Neural progenitor cell (in vitro differentiated cells): Measurements from ENCODE around the gene WWC1. TPM values are rescaled to one million over a fixed set of nuclear protein-coding genes. Genes with fewer than 3 reads are reported as not detected.

Experiments
- DNase-seq: peaks from one replicate; pipeline ENCODE4 v3.0.0-alpha.2; 2016; ENCODE audit warnings: low spot score
- H2AFZ ChIP-seq: fragments of 200-600 bp; sonication (generic); replicated peaks from 2 replicates; pipeline ENCODE4 v1.6.1; 2016; ENCODE audit warnings: antibody characterized with exemption
- H3F3A ChIP-seq: fragments of 200-600 bp; sonication (generic); 2 replicates; pipeline ENCODE4 v1.6.1; 2016; ENCODE audit warnings: antibody characterized with exemption, low read depth
- H3K27ac ChIP-seq: fragments of 200-600 bp; sonication (generic); 2 replicates; pipeline ENCODE4 v1.5.1; 2016; ENCODE audit warnings: mild to moderate bottlenecking
- H3K27me3 ChIP-seq: fragments of 200-600 bp; sonication (generic); 2 replicates; pipeline ENCODE4 v1.6.1; 2016; ENCODE audit warnings: mild to moderate bottlenecking, moderate library complexity
- H3K36me3 ChIP-seq: fragments of 200-600 bp; sonication (generic); 2 replicates; pipeline ENCODE4 v1.5.1; 2016
- H3K4me1 ChIP-seq: fragments of 200-600 bp; sonication (generic); 2 replicates; pipeline ENCODE4 v1.6.1; 2016; ENCODE audit warnings: mixed run types
- H3K4me2 ChIP-seq: fragments of 200-600 bp; sonication (generic); 2 replicates; pipeline ENCODE4 v1.6.1; 2016
- H3K4me3 ChIP-seq: fragments of 200-600 bp; sonication (generic); 2 replicates; pipeline ENCODE4 v1.5.1; 2016
- H3K79me2 ChIP-seq: fragments of 200-600 bp; sonication (generic); 2 replicates; pipeline ENCODE4 v1.6.1; 2016; ENCODE audit warnings: low read depth
- H3K9ac ChIP-seq: fragments of 200-600 bp; sonication (generic); 2 replicates; pipeline ENCODE4 v1.6.1; 2016
- H3K9me3 ChIP-seq: fragments of 200-600 bp; sonication (generic); 2 replicates; pipeline ENCODE4 v1.5.1; 2016; ENCODE audit warnings: low read depth
- H4K20me1 ChIP-seq: fragments of 200-600 bp; sonication (generic); 2 replicates; pipeline ENCODE4 v1.6.1; 2016; ENCODE audit warnings: low read depth
- H3K27ac Mint-ChIP-seq: 3 replicates; pipeline ENCODE4 v1.8.0; 2021; ENCODE audit warnings: mixed read lengths
- H3K27me3 Mint-ChIP-seq: 2 replicates; pipeline ENCODE4 v1.8.0; 2022; ENCODE audit warnings: low read depth, mild to moderate bottlenecking, inconsistent platforms, moderate library complexity, mixed read lengths; ENCODE audit not compliant: insufficient read depth
- H3K36me3 Mint-ChIP-seq: 3 replicates; pipeline ENCODE4 v1.8.0; 2021; ENCODE audit warnings: mixed read lengths
- H3K4me1 Mint-ChIP-seq: 3 replicates; pipeline ENCODE4 v1.8.0; 2021; ENCODE audit warnings: mixed read lengths
- H3K4me3 Mint-ChIP-seq: 3 replicates; pipeline ENCODE4 v1.8.0; 2021; ENCODE audit warnings: mild to moderate bottlenecking, moderate library complexity, mixed read lengths
- H3K9me3 Mint-ChIP-seq: 3 replicates; pipeline ENCODE4 v1.8.0; 2020; ENCODE audit warnings: mixed read lengths
- EZH2 ChIP-seq: fragments of 200-600 bp; sonication (generic); IDR thresholded peaks from 2 replicates; pipeline ENCODE4 v1.6.1; 2017; ENCODE audit warnings: antibody characterized with exemption, mild to moderate bottlenecking, moderate library complexity
- EZH2phosphoT487 ChIP-seq: fragments of 200-600 bp; sonication (generic); IDR thresholded peaks from 2 replicates; pipeline ENCODE4 v1.6.1; 2017; ENCODE audit warnings: antibody characterized with exemption
- total RNA-seq: library from RNA; depleted of rRNA; stranded (reverse); fragments of >200 nt; gene quantifications from 2 replicates; pipeline ENCODE4 v1.2.3, GENCODE V29; 2015; ENCODE audit warnings: low replicate concordance
- TF ChIP-seq, protein P1 (sequence below): fragments of 200-600 bp; sonication (generic); IDR thresholded peaks from 2 replicates; pipeline ENCODE4 v1.5.1; 2017; ENCODE audit warnings: antibody characterized with exemption, mild to moderate bottlenecking

Gene WWC1
- total RNA-seq, 1 donor from 2014 or later, result 6.7 TPM

DNA sequence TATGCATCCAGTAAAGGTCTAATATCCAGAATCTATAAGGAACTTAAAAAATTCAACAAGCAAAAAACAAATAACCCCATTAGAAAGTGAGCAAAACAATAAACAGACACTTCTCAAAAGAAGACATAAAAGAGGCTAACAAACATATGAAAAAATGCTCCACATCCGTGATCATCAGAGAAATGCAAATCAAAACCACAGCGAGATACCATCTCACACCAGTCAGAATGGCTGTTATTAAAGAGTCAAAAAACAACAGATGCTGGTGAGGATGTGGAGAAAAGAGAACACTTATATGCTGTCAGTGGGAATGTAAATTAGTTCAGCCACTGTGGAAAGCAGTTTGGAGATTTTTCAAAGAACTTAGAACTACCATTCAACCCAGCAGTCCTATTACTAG lies 86.1 kb downstream of the WWC1 start:
- no peaks in the 10 kb centered on the region for H3K9me3 Mint-ChIP-seq

GRCh38 chr5:168378741-168379140 lies 87.3 kb downstream of the WWC1 start:
- no peaks in the 10 kb centered on the region for H3K27me3 ChIP-seq
- H3K9me3 Mint-ChIP-seq, result no peaks in the 10 kb centered on the region
- H3K4me2 ChIP-seq, result no peak overlapping the region
- TF ChIP-seq EZH2phosphoT487, result no peak
- TF ChIP-seq, protein P1, sequence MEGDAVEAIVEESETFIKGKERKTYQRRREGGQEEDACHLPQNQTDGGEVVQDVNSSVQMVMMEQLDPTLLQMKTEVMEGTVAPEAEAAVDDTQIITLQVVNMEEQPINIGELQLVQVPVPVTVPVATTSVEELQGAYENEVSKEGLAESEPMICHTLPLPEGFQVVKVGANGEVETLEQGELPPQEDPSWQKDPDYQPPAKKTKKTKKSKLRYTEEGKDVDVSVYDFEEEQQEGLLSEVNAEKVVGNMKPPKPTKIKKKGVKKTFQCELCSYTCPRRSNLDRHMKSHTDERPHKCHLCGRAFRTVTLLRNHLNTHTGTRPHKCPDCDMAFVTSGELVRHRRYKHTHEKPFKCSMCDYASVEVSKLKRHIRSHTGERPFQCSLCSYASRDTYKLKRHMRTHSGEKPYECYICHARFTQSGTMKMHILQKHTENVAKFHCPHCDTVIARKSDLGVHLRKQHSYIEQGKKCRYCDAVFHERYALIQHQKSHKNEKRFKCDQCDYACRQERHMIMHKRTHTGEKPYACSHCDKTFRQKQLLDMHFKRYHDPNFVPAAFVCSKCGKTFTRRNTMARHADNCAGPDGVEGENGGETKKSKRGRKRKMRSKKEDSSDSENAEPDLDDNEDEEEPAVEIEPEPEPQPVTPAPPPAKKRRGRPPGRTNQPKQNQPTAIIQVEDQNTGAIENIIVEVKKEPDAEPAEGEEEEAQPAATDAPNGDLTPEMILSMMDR, result no peak
- no peak for TF ChIP-seq EZH2
- H3K4me1 ChIP-seq, result no peaks in the 10 kb centered on the region
- no peaks in the 10 kb centered on the region for H4K20me1 ChIP-seq
- no peak overlapping the region for H3K9ac ChIP-seq
- H3K9me3 ChIP-seq, result no peaks in the 10 kb centered on the region
- H3K4me3 ChIP-seq, result no peak overlapping the region
- no peaks in the 10 kb centered on the region for H3K27me3 Mint-ChIP-seq
- H3K4me3 Mint-ChIP-seq, result no peak overlapping the region
- H3K27ac Mint-ChIP-seq, result no peak overlapping the region
- DNase-seq, result no peak
- H3K36me3 ChIP-seq, result no peaks in the 10 kb centered on the region
- H3K27ac ChIP-seq, result no peak overlapping the region
- no peaks in the 10 kb centered on the region for H3K4me1 Mint-ChIP-seq
- no peaks in the 10 kb centered on the region for H3F3A ChIP-seq
- no peak overlapping the region for H2AFZ ChIP-seq
- H3K36me3 Mint-ChIP-seq, result no peaks in the 10 kb centered on the region
- no peaks in the 10 kb centered on the region for H3K79me2 ChIP-seq

More for the DNA sequence above, 86.1 kb downstream of the WWC1 start:
- Histone ChIP-seq H3K4me1 (no peaks in the 10 kb centered on the region), H3K4me2 (no peak overlapping the region), H3K9ac (no peak overlapping the region), H2AFZ (no peak overlapping the region), H3K4me3 (no peak overlapping the region), H3K36me3 (no peaks in the 10 kb centered on the region), H3K79me2 (no peaks in the 10 kb centered on the region), H4K20me1 (no peaks in the 10 kb centered on the region), H3K9me3 (no peaks in the 10 kb centered on the region), H3K27ac (no peak overlapping the region), H3F3A (no peaks in the 10 kb centered on the region), H3K27me3 (no peaks in the 10 kb centered on the region)
- no peak for DNase-seq
- Mint-ChIP-seq H3K4me3 (no peak overlapping the region), H3K27me3 (no peaks in the 10 kb centered on the region), H3K27ac (no peak overlapping the region), H3K4me1 (no peaks in the 10 kb centered on the region), H3K36me3 (no peaks in the 10 kb centered on the region)
- TF ChIP-seq EZH2phosphoT487 (no peak), EZH2 (no peak)
- TF ChIP-seq, protein P1, result no peak

DNA sequence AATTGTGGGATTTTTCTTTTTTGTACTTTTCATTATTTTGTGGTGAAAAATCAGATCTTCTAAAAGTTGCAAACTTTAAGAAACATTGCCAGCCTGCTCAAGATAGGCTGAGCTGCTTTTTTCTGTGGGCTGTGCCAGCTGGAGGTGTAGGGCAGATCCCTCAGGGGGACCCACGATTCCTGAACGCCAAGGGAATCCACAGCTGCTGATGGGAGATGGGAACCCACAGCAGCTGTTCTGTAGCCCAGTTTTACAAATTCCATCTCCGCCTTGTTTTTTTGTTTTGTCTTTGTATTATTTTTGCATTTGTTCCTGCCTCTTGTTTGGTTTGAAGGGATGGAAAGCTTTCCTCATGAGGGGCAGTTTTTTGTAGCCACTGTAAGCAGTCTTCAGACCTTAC lies 91.0 kb downstream of the WWC1 start:
- peaks cover 11% of the 10 kb centered on the region for H3K36me3 Mint-ChIP-seq
- no peaks in the 10 kb centered on the region for H3K36me3 ChIP-seq
- no peaks in the 10 kb centered on the region for H3K4me1 Mint-ChIP-seq
- no peak overlapping the region for H3K4me2 ChIP-seq
- H3K27me3 ChIP-seq, result no peaks in the 10 kb centered on the region
- H3K9me3 Mint-ChIP-seq, result peaks cover 2% of the 10 kb centered on the region
- H3K4me3 Mint-ChIP-seq, result no peak overlapping the region
- H3K4me1 ChIP-seq, result no peaks in the 10 kb centered on the region
- no peaks in the 10 kb centered on the region for H4K20me1 ChIP-seq
- H2AFZ ChIP-seq, result no peak overlapping the region
- peaks cover 2% of the 10 kb centered on the region for H3K27me3 Mint-ChIP-seq
- no peaks in the 10 kb centered on the region for H3K79me2 ChIP-seq
- H3F3A ChIP-seq, result no peaks in the 10 kb centered on the region
- TF ChIP-seq EZH2phosphoT487, result no peak
- no peak for TF ChIP-seq EZH2
- TF ChIP-seq, protein P1, result no peak
- H3K27ac ChIP-seq, result no peak overlapping the region
- H3K4me3 ChIP-seq, result no peak overlapping the region
- DNase-seq, result no peak
- H3K9ac ChIP-seq, result no peak overlapping the region
- no peaks in the 10 kb centered on the region for H3K9me3 ChIP-seq
- H3K27ac Mint-ChIP-seq, result no peak overlapping the region

GRCh38 chr5:168390491-168390890 lies 99.0 kb downstream of the WWC1 start:
- Mint-ChIP-seq H3K27ac (no peak overlapping the region), H3K9me3 (peaks cover 7% of the 10 kb centered on the region)
- H3K4me3 ChIP-seq, result no peak overlapping the region

More at GRCh38 chr5:168390491-168390890, 99.0 kb downstream of the WWC1 start:
- Histone ChIP-seq H3K4me1 (no peaks in the 10 kb centered on the region), H3K79me2 (no peaks in the 10 kb centered on the region), H2AFZ (no peak overlapping the region), H3K36me3 (no peaks in the 10 kb centered on the region), H3K9me3 (no peaks in the 10 kb centered on the region), H3F3A (no peaks in the 10 kb centered on the region), H3K9ac (no peak overlapping the region), H3K4me2 (no peak overlapping the region), H3K27me3 (no peaks in the 10 kb centered on the region), H4K20me1 (no peaks in the 10 kb centered on the region), H3K27ac (no peak overlapping the region)
- Mint-ChIP-seq H3K27me3 (no peaks in the 10 kb centered on the region), H3K4me3 (no peak overlapping the region), H3K4me1 (no peaks in the 10 kb centered on the region), H3K36me3 (peaks cover 5% of the 10 kb centered on the region)
- DNase-seq, result no peak
- TF ChIP-seq, protein P1, result no peak
- TF ChIP-seq EZH2phosphoT487, result no peak
- no peak for TF ChIP-seq EZH2
